Vein endothelial cell (primary cell): ENCODE results near the gene ATXN7L3. TPM values are rescaled to one million over a fixed set of nuclear protein-coding genes. Genes with fewer than 3 reads are reported as not detected.

Experiments used
- small RNA-seq: library from RNA; depleted of rRNA; stranded (forward); fragments of <200 nt; gene quantifications from one replicate; pipeline ENCODE3, GENCODE V24; 2012
- total RNA-seq: library from RNA; depleted of rRNA; stranded (reverse); fragments of >200 nt; gene quantifications from 2 replicates; pipeline ENCODE4 v1.2.3, GENCODE V29; 2012

ATXN7L3 gene, protein sequence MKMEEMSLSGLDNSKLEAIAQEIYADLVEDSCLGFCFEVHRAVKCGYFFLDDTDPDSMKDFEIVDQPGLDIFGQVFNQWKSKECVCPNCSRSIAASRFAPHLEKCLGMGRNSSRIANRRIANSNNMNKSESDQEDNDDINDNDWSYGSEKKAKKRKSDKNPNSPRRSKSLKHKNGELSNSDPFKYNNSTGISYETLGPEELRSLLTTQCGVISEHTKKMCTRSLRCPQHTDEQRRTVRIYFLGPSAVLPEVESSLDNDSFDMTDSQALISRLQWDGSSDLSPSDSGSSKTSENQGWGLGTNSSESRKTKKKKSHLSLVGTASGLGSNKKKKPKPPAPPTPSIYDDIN
- 53.0 and 55.2 TPM in 2 replicates for total RNA-seq

DNA sequence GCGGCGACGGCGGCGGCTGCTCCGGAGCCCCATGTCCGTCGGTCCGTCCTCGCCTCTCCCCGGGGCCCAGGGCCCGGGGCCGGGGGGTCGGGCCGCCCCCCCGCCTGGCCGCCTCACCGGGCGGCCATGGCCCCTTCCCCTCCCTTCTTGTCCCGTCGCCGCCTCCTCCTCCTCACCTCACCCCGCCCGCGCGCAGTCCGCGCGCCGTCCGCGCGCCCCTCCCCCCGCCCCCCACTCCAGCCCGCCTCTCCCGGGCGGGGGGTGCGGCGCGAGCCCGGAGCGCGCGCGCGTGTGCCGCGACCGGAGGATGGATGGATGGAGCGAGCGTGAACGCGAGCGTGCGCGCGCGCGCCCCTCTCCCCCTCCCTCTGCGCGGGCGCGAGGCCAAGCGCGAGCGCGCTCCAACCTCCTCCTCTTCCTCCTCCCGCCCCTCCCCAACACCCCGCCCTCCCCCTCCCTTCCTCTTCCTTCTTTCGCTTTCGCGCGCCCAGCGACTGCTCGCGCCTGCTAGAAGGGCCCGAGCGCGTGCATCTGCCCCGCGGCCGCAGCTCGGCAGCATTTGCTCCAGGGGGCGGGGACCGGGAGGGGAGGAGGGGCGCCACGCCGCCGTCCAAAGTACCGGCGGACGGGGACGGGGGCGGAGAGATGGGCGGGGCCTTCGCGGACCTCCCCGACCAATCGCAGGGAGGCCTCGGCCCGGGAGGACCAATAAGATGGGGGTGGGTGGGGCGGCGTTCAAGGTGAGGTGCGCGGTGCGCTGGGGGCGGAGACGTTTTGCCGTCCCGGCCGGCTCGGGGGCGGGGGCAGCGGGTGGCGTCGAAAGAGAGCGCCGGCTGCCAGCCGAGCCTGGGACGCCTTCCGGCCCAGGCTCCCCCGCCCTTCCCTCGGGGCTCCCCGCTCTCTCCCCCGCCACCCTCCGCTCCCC is at the start of gene ATXN7L3:
Gene ATXN7L3, minus strand, starts transcription at position 332 of the 925 bp plus-strand sequence. CDS start 1,814 bp downstream, outside the sequence.

DNA sequence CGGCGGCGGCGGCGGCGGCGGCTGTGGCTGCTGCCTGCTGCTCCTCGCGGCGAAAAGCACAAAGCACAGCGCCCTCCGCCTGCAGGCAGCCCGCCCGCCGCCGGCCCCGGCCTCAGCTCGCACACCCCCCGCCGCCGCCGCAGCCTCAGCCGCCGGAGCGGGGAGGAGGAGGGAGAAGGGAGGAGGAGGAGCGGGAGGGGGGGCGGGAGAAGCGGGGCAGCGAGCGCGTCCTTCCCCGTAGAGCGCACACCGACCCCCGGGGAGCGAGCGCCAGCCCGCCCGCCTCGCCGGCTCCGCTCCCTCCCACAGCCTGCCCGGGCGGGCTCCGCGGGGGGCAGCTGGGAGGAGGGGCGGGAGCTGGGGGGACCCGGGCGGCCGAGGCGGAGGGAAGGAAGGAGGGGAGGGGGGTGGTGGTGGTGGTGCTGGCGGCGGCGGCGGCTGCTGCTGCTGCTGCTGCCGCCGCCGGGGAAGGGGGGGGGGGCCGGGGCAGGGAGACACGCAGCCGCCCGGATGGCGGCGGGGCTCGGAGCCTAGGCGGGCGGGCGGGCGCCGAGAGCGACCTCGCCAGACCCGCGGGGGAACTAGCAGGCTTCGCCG is 20.0 kb upstream of the ATXN7L3 start, which contains the start of gene UBTF:
Gene UBTF, minus strand, starts transcription at position 60 of the 597 bp plus-strand sequence. CDS start 1,446 bp downstream, outside the sequence.

DNA sequence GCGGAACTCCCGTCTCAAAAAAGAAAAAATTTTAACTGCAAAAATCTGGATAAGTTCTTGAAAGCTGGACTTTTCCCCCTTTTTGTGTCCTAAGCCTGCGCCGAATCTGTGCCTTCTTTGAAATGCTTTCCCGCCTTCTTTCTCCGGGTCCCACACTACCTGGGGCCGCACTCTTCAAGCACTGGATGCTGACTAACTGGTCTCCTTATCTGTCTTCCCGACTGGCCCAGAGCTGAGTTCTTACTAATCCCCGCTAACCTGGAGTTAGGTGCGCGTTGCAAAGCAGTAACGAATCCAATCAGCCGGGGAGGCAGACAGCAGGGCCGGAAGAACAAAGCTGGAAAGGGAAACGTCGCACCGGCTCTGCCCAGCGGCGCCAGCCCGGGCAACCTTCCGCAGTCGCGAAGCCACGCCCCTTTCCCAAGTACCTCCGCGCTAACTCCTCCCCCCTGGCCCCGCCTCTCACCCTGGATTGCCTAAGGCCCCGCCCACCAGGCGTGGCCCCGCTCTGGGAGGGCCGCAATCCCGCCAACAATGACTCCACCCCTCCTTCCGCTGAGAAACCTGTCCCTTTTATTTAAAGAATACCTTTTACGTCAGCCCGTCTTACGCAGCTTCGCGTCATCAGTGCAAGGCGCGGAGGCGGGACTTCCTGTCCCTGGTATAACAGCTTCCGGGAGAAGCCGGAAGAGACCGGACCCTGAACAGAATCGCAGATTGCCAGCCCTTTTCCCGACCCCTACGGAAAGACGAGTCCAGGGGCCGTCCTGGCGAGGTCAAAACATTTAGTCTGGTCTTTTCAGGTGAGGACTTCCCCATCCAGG is 13.2 kb downstream of the ATXN7L3 start, which contains the start of gene TMUB2:
Gene TMUB2, plus strand, starts transcription at position 666 of the 824 bp plus-strand sequence. CDS start 737 bp downstream, outside the sequence.

DNA sequence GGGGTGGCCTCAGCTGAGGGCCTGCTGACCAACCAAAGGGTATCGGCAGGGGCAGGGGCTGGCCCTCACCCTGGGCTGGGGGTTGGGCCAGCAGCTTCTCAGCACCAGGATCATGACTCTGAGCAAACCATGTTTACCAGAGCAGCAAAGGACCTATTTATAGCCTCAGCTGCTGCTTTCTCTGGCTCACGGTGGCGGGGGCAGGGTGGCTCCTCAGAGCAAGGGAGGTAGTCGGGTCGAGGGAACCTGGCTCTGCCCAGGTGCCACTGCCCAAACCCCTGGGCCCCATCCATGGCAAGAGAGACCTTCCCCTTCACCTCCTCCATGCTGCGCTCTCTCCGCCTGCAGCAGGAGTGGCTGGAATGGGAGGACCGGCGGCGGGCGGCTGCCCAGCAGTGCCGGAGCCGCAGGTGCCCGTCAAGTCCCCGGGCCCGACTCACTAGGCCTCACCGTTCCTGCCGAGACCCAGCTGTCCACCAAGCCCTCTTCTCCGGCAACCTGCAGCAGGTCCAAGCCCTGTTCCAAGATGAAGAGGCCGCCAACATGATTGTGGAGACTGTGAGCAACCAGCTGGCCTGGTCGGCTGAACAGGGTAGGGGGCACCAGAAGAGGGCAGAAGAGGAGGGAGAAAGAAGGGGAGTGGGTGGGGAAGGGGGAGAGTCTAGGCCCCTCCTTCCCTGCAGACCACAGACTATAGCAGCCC is 29.0 kb downstream of the ATXN7L3 start, which contains the start of gene ASB16:
Gene ASB16, plus strand, starts transcription at position 206 of the 703 bp plus-strand sequence. Its CDS starts 86 bp downstream, at position 292.

Small RNAs within 50 kb of the gene (small RNA-seq; reads per million reads assigned to genes)
- gene MIR6782: not detected

Other genes with a start within 250 kb of the ATXN7L3 start
- gene PYY, start 245.9 kb downstream of the ATXN7L3 start, total RNA-seq: 0.33 TPM in 1 of 2 replicates, not detected in the other
- gene NAGS, start 195.3 kb downstream of the ATXN7L3 start, total RNA-seq: 6.9 and 11.7 TPM in 2 replicates
- 33.1 and 50.0 TPM in 2 replicates for gene TMEM101, start 184.9 kb downstream of the ATXN7L3 start, total RNA-seq
- gene LSM12, start 133.2 kb downstream of the ATXN7L3 start, total RNA-seq: 83.8 and 85.9 TPM in 2 replicates
- gene G6PC3, start 129.1 kb downstream of the ATXN7L3 start, total RNA-seq: 32.7 and 34.8 TPM in 2 replicates
- gene HDAC5, start 76.2 kb downstream of the ATXN7L3 start, total RNA-seq: 25.4 and 44.1 TPM in 2 replicates
- gene HROB, start 58.0 kb downstream of the ATXN7L3 start, total RNA-seq: 2.3 and 4.2 TPM in 2 replicates
- gene ASB16, start 29.2 kb downstream of the ATXN7L3 start, total RNA-seq: not detected in 2 replicates
- gene TMUB2, start 12.9 kb downstream of the ATXN7L3 start, total RNA-seq: 28.8 and 29.4 TPM in 2 replicates
- gene UBTF, start 19.8 kb upstream of the ATXN7L3 start, total RNA-seq: 56.8 and 59.8 TPM in 2 replicates
- gene SLC4A1, start 68.3 kb upstream of the ATXN7L3 start, total RNA-seq: not detected in 2 replicates
- gene RUNDC3A, start 108.7 kb upstream of the ATXN7L3 start, total RNA-seq: 0.33 TPM in 1 of 2 replicates, not detected in the other
- 93.7 and 115 TPM in 2 replicates for gene SLC25A39, start 124.9 kb upstream of the ATXN7L3 start, total RNA-seq
- 303 and 500 TPM in 2 replicates for gene GRN, start 145.4 kb upstream of the ATXN7L3 start, total RNA-seq
- 8.4 and 14.4 TPM in 2 replicates for gene FAM171A2, start 164.0 kb upstream of the ATXN7L3 start, total RNA-seq
- gene ITGA2B, start 189.8 kb upstream of the ATXN7L3 start, total RNA-seq: 0.19 and 0.33 TPM in 2 replicates